NCI-H2171 (cell line): Measurements from ENCODE around the gene GGPS1.
"Not testable (repeated sequence)": the region's sequence is repeated elsewhere in the genome, so short reads cannot be mapped to it uniquely, and the experiment has no call there.

Experiments
- DNase-seq: peaks from one replicate; lab custom pipeline; 2025; lab: John Stamatoyannopoulos, UW

The GGPS1 gene

GRCh38 chr1:235339746-235340145 lies 11.4 kb downstream of the GGPS1 start:
- DNase-seq = no peak

GRCh38 chr1:235341334-235341733 lies 13.0 kb downstream of the GGPS1 start:
- no peak for DNase-seq

- DNase-seq = no peak
Measured at GRCh38 chr1:235342039-235342438, 13.7 kb downstream of the GGPS1 start.

GRCh38 chr1:235342471-235342870 lies 14.1 kb downstream of the GGPS1 start:
- DNase-seq = no peak

GRCh38 chr1:235343726-235344125 lies 15.4 kb downstream of the GGPS1 start:
- DNase-seq = no peak

GRCh38 chr1:235351441-235351840 lies 23.1 kb downstream of the GGPS1 start:
- no peak for DNase-seq

- no peak for DNase-seq
Measured at GRCh38 chr1:235351898-235352297, 23.5 kb downstream of the GGPS1 start.

- DNase-seq = peak; percentile 30
Measured at GRCh38 chr1:235357485-235358373, 29.4 kb downstream of the GGPS1 start.

GRCh38 chr1:235358899-235359298 lies 30.5 kb downstream of the GGPS1 start:
- no peak for DNase-seq

GRCh38 chr1:235364189-235364588 lies 35.8 kb downstream of the GGPS1 start:
- DNase-seq = not testable (repeated sequence)

- DNase-seq = no peak
Measured at GRCh38 chr1:235366286-235366685, 37.9 kb downstream of the GGPS1 start.

GRCh38 chr1:235367000-235367908 lies 38.9 kb downstream of the GGPS1 start, which contains the start of gene TBCE:
Gene TBCE (plus strand): TSS chr1:235367427. CDS start chr1:235380050, 12,623 bp downstream.
- DNase-seq = peak; percentile 88

GRCh38 chr1:235368428-235368827 lies 40.1 kb downstream of the GGPS1 start:
- DNase-seq = no peak

GRCh38 chr1:235369802-235370201 lies 41.4 kb downstream of the GGPS1 start:
- DNase-seq = no peak

GRCh38 chr1:235375919-235376605 lies 47.7 kb downstream of the GGPS1 start:
- DNase-seq = no peak

GRCh38 chr1:235378134-235378735 lies 49.9 kb downstream of the GGPS1 start:
- not testable (repeated sequence) for DNase-seq

GRCh38 chr1:235381955-235382739 lies 53.8 kb downstream of the GGPS1 start:
- not testable (repeated sequence) for DNase-seq

GRCh38 chr1:235385633-235386032 lies 57.3 kb downstream of the GGPS1 start:
- DNase-seq = not testable (repeated sequence)

- DNase-seq = no peak
Measured at GRCh38 chr1:235391874-235392273, 63.5 kb downstream of the GGPS1 start.
